Loucy (cell line): ENCODE data around the gene STON2.

Source experiments
- H2AFZ ChIP-seq: fragments of 200-600 bp; sonication (generic); 2 replicates; pipeline ENCODE4 v1.6.0; 2016; ENCODE audit warnings: antibody characterized with exemption, mild to moderate bottlenecking, low read length, moderate library complexity
- H3F3A ChIP-seq: fragments of 200-600 bp; 2 replicates; pipeline ENCODE4 v1.6.0; 2016; ENCODE audit warnings: antibody characterized with exemption, low read depth, mild to moderate bottlenecking
- H3K27me3 ChIP-seq: fragments of 200-600 bp; sonication (generic); 2 replicates; pipeline ENCODE4 v1.6.1; 2014; ENCODE audit warnings: low read length, mild to moderate bottlenecking; ENCODE audit not compliant: insufficient read depth, poor library complexity, severe bottlenecking
- H3K36me3 ChIP-seq: fragments of 200-600 bp; sonication (generic); 2 replicates; pipeline ENCODE4 v1.6.1; 2016; ENCODE audit warnings: low read length; ENCODE audit not compliant: insufficient read depth
- H3K4me1 ChIP-seq: fragments of 200-600 bp; sonication (generic); 2 replicates; pipeline ENCODE4 v1.5.1; 2014; ENCODE audit warnings: low read length, mild to moderate bottlenecking; ENCODE audit not compliant: insufficient read depth, poor library complexity, severe bottlenecking
- H3K4me2 ChIP-seq: fragments of 200-600 bp; sonication (generic); 2 replicates; pipeline ENCODE4 v1.6.0; 2014; ENCODE audit warnings: antibody characterized with exemption, low read length, low read depth, mild to moderate bottlenecking; ENCODE audit not compliant: poor library complexity, severe bottlenecking
- H3K4me3 ChIP-seq: fragments of 200-600 bp; sonication (generic); 2 replicates; pipeline ENCODE4 v1.5.1; 2014; ENCODE audit warnings: low read length, mild to moderate bottlenecking, mixed read lengths; ENCODE audit not compliant: poor library complexity, severe bottlenecking
- H3K79me2 ChIP-seq: fragments of 200-600 bp; sonication (generic); 2 replicates; pipeline ENCODE4 v1.6.1; 2014; ENCODE audit warnings: low read length; ENCODE audit not compliant: insufficient read depth
- H3K9ac ChIP-seq: fragments of 200-600 bp; sonication (generic); 2 replicates; pipeline ENCODE4 v1.6.0; 2014; ENCODE audit warnings: mild to moderate bottlenecking, low read depth, low read length, moderate library complexity; ENCODE audit not compliant: poor library complexity, severe bottlenecking
- H3K9me2 ChIP-seq: fragments of 200-600 bp; sonication (generic); replicated peaks from 2 replicates; pipeline ENCODE4 v1.6.1; 2016; ENCODE audit warnings: low read depth, low read length, mixed read lengths
- H3K9me3 ChIP-seq: fragments of 200-600 bp; sonication (generic); 2 replicates; pipeline ENCODE4 v1.6.1; 2014; ENCODE audit warnings: mild to moderate bottlenecking, antibody characterized with exemption, low read length, low read depth; ENCODE audit not compliant: insufficient read depth
- H4K20me1 ChIP-seq: fragments of 200-600 bp; sonication (generic); 2 replicates; pipeline ENCODE4 v1.6.0; 2014; ENCODE audit warnings: antibody characterized with exemption, low read length, mild to moderate bottlenecking; ENCODE audit not compliant: insufficient read depth, poor library complexity, severe bottlenecking
- EZH2phosphoT487 ChIP-seq: fragments of 200-600 bp; IDR thresholded peaks from 2 replicates; pipeline ENCODE4 v1.6.1; 2018; ENCODE audit warnings: antibody characterized with exemption, mild to moderate bottlenecking, moderate library complexity, borderline replicate concordance
- TF ChIP-seq, protein P1 (sequence below): fragments of 200-600 bp; sonication (generic); conservative IDR thresholded peaks from 2 replicates; pipeline ENCODE4 v1.5.1; 2014; ENCODE audit warnings: mild to moderate bottlenecking, antibody characterized with exemption, low read length

Gene STON2

GRCh38 chr14:81265636-81266169 lies 134.4 kb downstream of the STON2 start:
- H3K4me3 ChIP-seq = no peak overlapping the region
- H3K36me3 ChIP-seq = no peaks in the 10 kb centered on the region
- no peaks in the 10 kb centered on the region for H3K79me2 ChIP-seq
- H3F3A ChIP-seq = peaks cover 9% of the 10 kb centered on the region
- peak overlapping the region; percentile 71 for H3K4me2 ChIP-seq
- no peaks in the 10 kb centered on the region for H3K9me2 ChIP-seq
- TF ChIP-seq EZH2phosphoT487 = no peak
- TF ChIP-seq, protein P1, sequence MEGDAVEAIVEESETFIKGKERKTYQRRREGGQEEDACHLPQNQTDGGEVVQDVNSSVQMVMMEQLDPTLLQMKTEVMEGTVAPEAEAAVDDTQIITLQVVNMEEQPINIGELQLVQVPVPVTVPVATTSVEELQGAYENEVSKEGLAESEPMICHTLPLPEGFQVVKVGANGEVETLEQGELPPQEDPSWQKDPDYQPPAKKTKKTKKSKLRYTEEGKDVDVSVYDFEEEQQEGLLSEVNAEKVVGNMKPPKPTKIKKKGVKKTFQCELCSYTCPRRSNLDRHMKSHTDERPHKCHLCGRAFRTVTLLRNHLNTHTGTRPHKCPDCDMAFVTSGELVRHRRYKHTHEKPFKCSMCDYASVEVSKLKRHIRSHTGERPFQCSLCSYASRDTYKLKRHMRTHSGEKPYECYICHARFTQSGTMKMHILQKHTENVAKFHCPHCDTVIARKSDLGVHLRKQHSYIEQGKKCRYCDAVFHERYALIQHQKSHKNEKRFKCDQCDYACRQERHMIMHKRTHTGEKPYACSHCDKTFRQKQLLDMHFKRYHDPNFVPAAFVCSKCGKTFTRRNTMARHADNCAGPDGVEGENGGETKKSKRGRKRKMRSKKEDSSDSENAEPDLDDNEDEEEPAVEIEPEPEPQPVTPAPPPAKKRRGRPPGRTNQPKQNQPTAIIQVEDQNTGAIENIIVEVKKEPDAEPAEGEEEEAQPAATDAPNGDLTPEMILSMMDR = no peak
- no peak overlapping the region for H3K9ac ChIP-seq
- H3K27me3 ChIP-seq = no peaks in the 10 kb centered on the region
- no peaks in the 10 kb centered on the region for H4K20me1 ChIP-seq
- no peaks in the 10 kb centered on the region for H3K9me3 ChIP-seq
- peaks cover 49% of the 10 kb centered on the region for H3K4me1 ChIP-seq
- H2AFZ ChIP-seq = peak overlapping the region; percentile 58

GRCh38 chr14:81264671-81265070 lies 135.5 kb downstream of the STON2 start:
- no peaks in the 10 kb centered on the region for H3K79me2 ChIP-seq
- TF ChIP-seq EZH2phosphoT487 = no peak
- TF ChIP-seq, protein P1 = no peak
- H3F3A ChIP-seq = peaks cover 9% of the 10 kb centered on the region
- no peaks in the 10 kb centered on the region for H3K9me3 ChIP-seq
- H3K27me3 ChIP-seq = no peaks in the 10 kb centered on the region
- H3K4me2 ChIP-seq = no peak overlapping the region
- H3K4me1 ChIP-seq = peaks cover 48% of the 10 kb centered on the region
- no peaks in the 10 kb centered on the region for H3K9me2 ChIP-seq
- H3K9ac ChIP-seq = no peak overlapping the region
- H3K36me3 ChIP-seq = no peaks in the 10 kb centered on the region
- H4K20me1 ChIP-seq = no peaks in the 10 kb centered on the region
- H2AFZ ChIP-seq = no peak overlapping the region
- H3K4me3 ChIP-seq = no peak overlapping the region

- no peaks in the 10 kb centered on the region for H3K27me3 ChIP-seq
- no peaks in the 10 kb centered on the region for H3K9me2 ChIP-seq
- H3K9ac ChIP-seq = no peak overlapping the region
- TF ChIP-seq, protein P1 = no peak
- TF ChIP-seq EZH2phosphoT487 = no peak
- H3K4me2 ChIP-seq = peak overlapping the region; percentile 3
- no peaks in the 10 kb centered on the region for H3K36me3 ChIP-seq
- no peak overlapping the region for H3K4me3 ChIP-seq
- H2AFZ ChIP-seq = peak overlapping the region; percentile 48
- peaks cover 42% of the 10 kb centered on the region for H3K4me1 ChIP-seq
- peaks cover 9% of the 10 kb centered on the region for H3F3A ChIP-seq
- no peaks in the 10 kb centered on the region for H4K20me1 ChIP-seq
- no peaks in the 10 kb centered on the region for H3K9me3 ChIP-seq
- no peaks in the 10 kb centered on the region for H3K79me2 ChIP-seq
These were observed 136.2 kb downstream of the STON2 start for GRCh38 chr14:81263777-81264410.
